DND-41 (cell line): ENCODE results near the gene LY6G6D.

Source experiments
- ATAC-seq: fragments of 200-7000 bp; cut with Tn5 transposase; 3 replicates; pipeline ENCODE4 v1.9.1; 2021; ENCODE audit warnings: low read depth; ENCODE audit not compliant: insufficient read depth
- DNase-seq: peaks from one replicate; pipeline ENCODE4 v3.0.0-alpha.2; 2020
- H2AFZ ChIP-seq: 2 replicates; pipeline ENCODE4 v1.6.0; 2012; ENCODE audit warnings: low read depth, low read length
- H3K27ac ChIP-seq: 2 replicates; pipeline ENCODE4 v1.5.1; 2012; ENCODE audit warnings: low read length, inconsistent platforms
- H3K27me3 ChIP-seq: fragments of 200-600 bp; sonication (generic); 2 replicates; pipeline ENCODE4 v1.6.0; 2012; ENCODE audit warnings: low read length, mild to moderate bottlenecking, inconsistent platforms; ENCODE audit not compliant: insufficient read depth, poor library complexity
- H3K36me3 ChIP-seq: 2 replicates; pipeline ENCODE4 v1.5.1; 2012; ENCODE audit warnings: low read length, inconsistent platforms; ENCODE audit not compliant: insufficient read depth
- H3K4me1 ChIP-seq: 2 replicates; pipeline ENCODE4 v1.5.1; 2012; ENCODE audit warnings: mild to moderate bottlenecking, low read length; ENCODE audit not compliant: insufficient read depth
- H3K4me2 ChIP-seq: 2 replicates; pipeline ENCODE4 v1.6.0; 2012; ENCODE audit warnings: mild to moderate bottlenecking, moderate library complexity, low read length, inconsistent platforms; ENCODE audit not compliant: insufficient read depth
- H3K4me3 ChIP-seq, 2 experiments: fragments of 200-600 bp in 1 of 2; shearing (Covaris generic) in 1 of 2; 2 replicates each; pipeline ENCODE4 v1.5.1; 2012 to 2016; ENCODE audit warnings: inconsistent platforms in 2 of 2, low read length in 2 of 2, mild to moderate bottlenecking in 2 of 2, low read depth in 1 of 2, moderate library complexity in 1 of 2
- H3K79me2 ChIP-seq: 2 replicates; pipeline ENCODE4 v1.6.0; 2012; ENCODE audit warnings: low read length, inconsistent platforms; ENCODE audit not compliant: insufficient read depth
- H3K9ac ChIP-seq: 2 replicates; pipeline ENCODE4 v1.6.0; 2012; ENCODE audit warnings: low read depth, mild to moderate bottlenecking, inconsistent platforms, low read length, moderate library complexity
- H3K9me3 ChIP-seq: 2 replicates; pipeline ENCODE4 v1.5.1; 2012; ENCODE audit warnings: low read length, moderate library complexity, mild to moderate bottlenecking, inconsistent platforms; ENCODE audit not compliant: insufficient read depth, severe bottlenecking
- H4K20me1 ChIP-seq: 2 replicates; pipeline ENCODE4 v1.6.0; 2012; ENCODE audit warnings: low read length; ENCODE audit not compliant: insufficient read depth
- CTCF ChIP-seq: IDR thresholded peaks from 2 replicates; pipeline ENCODE4 v1.5.1; 2012; ENCODE audit warnings: borderline replicate concordance, low read length, moderate library complexity, mild to moderate bottlenecking; ENCODE audit not compliant: poor library complexity, severe bottlenecking; ENCODE audit errors: extremely low read depth
- EZH2 ChIP-seq: IDR thresholded peaks from 3 replicates; pipeline ENCODE4 v1.6.1; 2012; ENCODE audit warnings: borderline replicate concordance, low read depth, mild to moderate bottlenecking, moderate library complexity, low read length, inconsistent platforms; ENCODE audit not compliant: severe bottlenecking

The LY6G6D gene

GRCh38 chr6:31701666-31702404 is 13.3 kb upstream of the LY6G6D start:
- Histone ChIP-seq H3K9me3 (no peaks in the 10 kb centered on the region), H3K4me2 (peak overlapping the region; percentile 73), H3K27ac (peak overlapping the region; percentile 93), H3K4me3 (peak overlapping the region; percentile 82 to 91), H4K20me1 (no peaks in the 10 kb centered on the region), H3K9ac (peak overlapping the region; percentile 84), H3K79me2 (peaks cover 44% of the 10 kb centered on the region), H3K36me3 (peaks cover 39% of the 10 kb centered on the region), H3K4me1 (peaks cover 34% of the 10 kb centered on the region), H3K27me3 (no peaks in the 10 kb centered on the region), H2AFZ (peak overlapping the region; percentile 76; the same call in 1 of the 2 replicates)
- DNase-seq: no peak
- no peak for TF ChIP-seq CTCF
- no peak for TF ChIP-seq EZH2
- ATAC-seq: 0 out of 3 replicates have a peak, but pooled peaks have one; percentile 7

GRCh38 chr6:31702405-31702818 is 12.7 kb upstream of the LY6G6D start:
- peak overlapping the region; percentile 93 for H3K27ac ChIP-seq
- peak overlapping the region; percentile 84 for H3K9ac ChIP-seq
- peak overlapping the region; percentile 82 to 91 for H3K4me3 ChIP-seq
- TF ChIP-seq CTCF (no peak), EZH2 (no peak)
- peak overlapping the region; percentile 76 for H2AFZ ChIP-seq
- H3K9me3 ChIP-seq: no peaks in the 10 kb centered on the region
- peak overlapping the region; percentile 73 for H3K4me2 ChIP-seq
- H3K36me3 ChIP-seq: peaks cover 33% of the 10 kb centered on the region
- H3K79me2 ChIP-seq: peaks cover 44% of the 10 kb centered on the region
- peak; percentile 15 for ATAC-seq
- DNase-seq: no peak
- H3K27me3 ChIP-seq: no peaks in the 10 kb centered on the region
- H3K4me1 ChIP-seq: peaks cover 34% of the 10 kb centered on the region
- no peaks in the 10 kb centered on the region for H4K20me1 ChIP-seq

- no peak for TF ChIP-seq CTCF
- Histone ChIP-seq H3K27ac (peak within 1 kb of the TSS; percentile 93), H3K4me2 (peak within 1 kb of the TSS; percentile 73), H3K36me3 (peaks cover 28% of the 10 kb centered on the region), H3K4me1 (peaks cover 34% of the 10 kb centered on the region), H3K9ac (peak within 1 kb of the TSS; percentile 84), H3K79me2 (peaks cover 42% of the 10 kb centered on the region), H3K27me3 (no peaks in the 10 kb centered on the region), H3K4me3 (peak within 1 kb of the TSS; percentile 82 to 91), H3K9me3 (no peaks in the 10 kb centered on the region), H4K20me1 (no peaks in the 10 kb centered on the region), H2AFZ (peak within 1 kb of the TSS; percentile 81)
- DNase-seq (peak; percentile 99), ATAC-seq (peak; percentile 92)
These were observed 12.1 kb upstream of the LY6G6D start, which contains the start of gene ABHD16A for GRCh38 chr6:31702819-31703716. Gene ABHD16A, minus strand, starts transcription at chr6:31703324. Its CDS starts 43 bp downstream, at chr6:31703281.
